ENCODE results near the gene HTATSF1. TPM values are rescaled to one million over a fixed set of nuclear protein-coding genes. Genes with fewer than 3 reads are reported as not detected.

The HTATSF1 gene
- total RNA-seq, 1 donor from 2014 or later = 41.7 TPM

- no peak for TF ChIP-seq CTCF (IDR thresholded peaks at IDR 0.05; ENCODE audit: unreplicated experiment)
- H3K4me3 Mint-ChIP-seq = no peak overlapping the region
- H3K36me3 Mint-ChIP-seq = no peaks in the 10 kb centered on the region
- no peaks in the 10 kb centered on the region for H3K27me3 Mint-ChIP-seq (ENCODE audit: low read depth)
- DNase-seq (ENCODE audit: low spot score in 2 of 2, unreplicated experiment in 2 of 2) = no peak
- peaks cover 16% of the 10 kb centered on the region for H3K9me3 Mint-ChIP-seq
- H3K27ac Mint-ChIP-seq = no peak overlapping the region
- no peaks in the 10 kb centered on the region for H3K4me1 Mint-ChIP-seq
These were observed 58.3 kb downstream of the HTATSF1 start for GRCh38 chrX:136555694-136556093.

Small RNAs within 50 kb of the gene (microRNA-seq; reads per million reads assigned to microRNA genes)
- gene MIR934 = 123 reads per million, percentile 63 among the genes with 10 or more reads in this experiment

Other genes starting within 250 kb of the HTATSF1 start
- 10.3 to 10.6 TPM (median 10.4 TPM) in 3 replicates for gene MAP7D3, start 246.2 kb upstream of the HTATSF1 start, total RNA-seq
- gene ADGRG4, start 196.6 kb upstream of the HTATSF1 start, total RNA-seq = not detected in 3 replicates
- not detected in 3 replicates for gene BRS3, start 9.6 kb upstream of the HTATSF1 start, total RNA-seq
- gene VGLL1, start 34.6 kb downstream of the HTATSF1 start, total RNA-seq = 13.1 to 16.7 TPM (median 14.6 TPM) in 3 replicates
- not detected in 3 replicates for gene CD40LG, start 150.6 kb downstream of the HTATSF1 start, total RNA-seq

All from mesothelial cell of epicardium (in vitro differentiated cells).